Vagina (tissue), 2 donors: Measurements from ENCODE around the gene ERG.

Source experiments
- POLR2A ChIP-seq, 2 donors: fragments of 450-650 bp; IDR thresholded peaks; one replicate each; pipeline ENCODE4 v1.6.1; 2017; ENCODE audit warnings: antibody characterized with exemption in 2 of 2, mild to moderate bottlenecking in 2 of 2, moderate library complexity in 2 of 2
- TF ChIP-seq, protein P1 (sequence below), 3 experiments: fragments of 450-650 bp in 2 of 3; fragments of 200-600 bp in 1 of 3; sonication (generic) in 1 of 3; IDR thresholded peaks; one replicate each; pipeline ENCODE4 v1.5.1; 2017 to 2019; ENCODE audit warnings: antibody characterized with exemption in 3 of 3, mild to moderate bottlenecking in 2 of 3, moderate library complexity in 2 of 3

DNA sequence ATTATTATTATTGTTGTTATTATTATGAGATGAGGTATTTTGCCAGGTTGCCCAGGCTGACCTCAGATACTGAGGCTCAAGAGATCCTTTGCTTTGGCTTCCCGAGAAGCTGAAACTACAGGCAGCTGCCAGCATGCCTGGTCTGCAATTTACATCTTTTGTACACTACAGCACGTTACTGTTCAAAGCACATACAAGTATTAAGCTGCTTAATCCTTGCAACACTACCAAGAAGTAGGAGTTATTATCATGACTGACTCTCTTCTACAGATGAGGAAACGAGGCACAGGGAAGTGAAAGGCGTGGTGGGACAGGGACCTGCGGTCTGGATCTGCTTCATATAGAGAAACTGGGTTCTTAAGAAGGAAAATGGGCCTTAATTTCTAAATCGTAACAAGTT, 11.6 kb downstream of the ERG start:
- TF ChIP-seq, protein P1, sequence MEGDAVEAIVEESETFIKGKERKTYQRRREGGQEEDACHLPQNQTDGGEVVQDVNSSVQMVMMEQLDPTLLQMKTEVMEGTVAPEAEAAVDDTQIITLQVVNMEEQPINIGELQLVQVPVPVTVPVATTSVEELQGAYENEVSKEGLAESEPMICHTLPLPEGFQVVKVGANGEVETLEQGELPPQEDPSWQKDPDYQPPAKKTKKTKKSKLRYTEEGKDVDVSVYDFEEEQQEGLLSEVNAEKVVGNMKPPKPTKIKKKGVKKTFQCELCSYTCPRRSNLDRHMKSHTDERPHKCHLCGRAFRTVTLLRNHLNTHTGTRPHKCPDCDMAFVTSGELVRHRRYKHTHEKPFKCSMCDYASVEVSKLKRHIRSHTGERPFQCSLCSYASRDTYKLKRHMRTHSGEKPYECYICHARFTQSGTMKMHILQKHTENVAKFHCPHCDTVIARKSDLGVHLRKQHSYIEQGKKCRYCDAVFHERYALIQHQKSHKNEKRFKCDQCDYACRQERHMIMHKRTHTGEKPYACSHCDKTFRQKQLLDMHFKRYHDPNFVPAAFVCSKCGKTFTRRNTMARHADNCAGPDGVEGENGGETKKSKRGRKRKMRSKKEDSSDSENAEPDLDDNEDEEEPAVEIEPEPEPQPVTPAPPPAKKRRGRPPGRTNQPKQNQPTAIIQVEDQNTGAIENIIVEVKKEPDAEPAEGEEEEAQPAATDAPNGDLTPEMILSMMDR (IDR thresholded peaks at IDR 0.05) = no peak
- TF ChIP-seq POLR2A (IDR thresholded peaks at IDR 0.05) = no peak
